Loucy (cell line): ENCODE data around the gene GAPVD1.
A peak's percentile ranks its signal among the peaks of the same experiment; 100 is the strongest.
"Not testable (repeated sequence)": the region's sequence is repeated elsewhere in the genome, so short reads cannot be mapped to it uniquely, and the experiment has no call there.

Source experiments
- H2AFZ ChIP-seq: fragments of 200-600 bp; sonication (generic); 2 replicates; pipeline ENCODE4 v1.6.0; 2016; ENCODE audit warnings: antibody characterized with exemption, mild to moderate bottlenecking, low read length, moderate library complexity
- H3F3A ChIP-seq: fragments of 200-600 bp; 2 replicates; pipeline ENCODE4 v1.6.0; 2016; ENCODE audit warnings: antibody characterized with exemption, low read depth, mild to moderate bottlenecking
- H3K27me3 ChIP-seq: fragments of 200-600 bp; sonication (generic); 2 replicates; pipeline ENCODE4 v1.6.1; 2014; ENCODE audit warnings: low read length, mild to moderate bottlenecking; ENCODE audit not compliant: insufficient read depth, poor library complexity, severe bottlenecking
- H3K36me3 ChIP-seq: fragments of 200-600 bp; sonication (generic); 2 replicates; pipeline ENCODE4 v1.6.1; 2016; ENCODE audit warnings: low read length; ENCODE audit not compliant: insufficient read depth
- H3K4me1 ChIP-seq: fragments of 200-600 bp; sonication (generic); 2 replicates; pipeline ENCODE4 v1.5.1; 2014; ENCODE audit warnings: low read length, mild to moderate bottlenecking; ENCODE audit not compliant: insufficient read depth, poor library complexity, severe bottlenecking
- H3K4me2 ChIP-seq: fragments of 200-600 bp; sonication (generic); 2 replicates; pipeline ENCODE4 v1.6.0; 2014; ENCODE audit warnings: antibody characterized with exemption, low read length, low read depth, mild to moderate bottlenecking; ENCODE audit not compliant: poor library complexity, severe bottlenecking
- H3K4me3 ChIP-seq: fragments of 200-600 bp; sonication (generic); 2 replicates; pipeline ENCODE4 v1.5.1; 2014; ENCODE audit warnings: low read length, mild to moderate bottlenecking, mixed read lengths; ENCODE audit not compliant: poor library complexity, severe bottlenecking
- H3K79me2 ChIP-seq: fragments of 200-600 bp; sonication (generic); 2 replicates; pipeline ENCODE4 v1.6.1; 2014; ENCODE audit warnings: low read length; ENCODE audit not compliant: insufficient read depth
- H3K9ac ChIP-seq: fragments of 200-600 bp; sonication (generic); 2 replicates; pipeline ENCODE4 v1.6.0; 2014; ENCODE audit warnings: mild to moderate bottlenecking, low read depth, low read length, moderate library complexity; ENCODE audit not compliant: poor library complexity, severe bottlenecking
- H3K9me2 ChIP-seq: fragments of 200-600 bp; sonication (generic); replicated peaks from 2 replicates; pipeline ENCODE4 v1.6.1; 2016; ENCODE audit warnings: low read depth, low read length, mixed read lengths
- H3K9me3 ChIP-seq: fragments of 200-600 bp; sonication (generic); 2 replicates; pipeline ENCODE4 v1.6.1; 2014; ENCODE audit warnings: mild to moderate bottlenecking, antibody characterized with exemption, low read length, low read depth; ENCODE audit not compliant: insufficient read depth
- H4K20me1 ChIP-seq: fragments of 200-600 bp; sonication (generic); 2 replicates; pipeline ENCODE4 v1.6.0; 2014; ENCODE audit warnings: antibody characterized with exemption, low read length, mild to moderate bottlenecking; ENCODE audit not compliant: insufficient read depth, poor library complexity, severe bottlenecking
- CTCF ChIP-seq: fragments of 200-600 bp; sonication (generic); conservative IDR thresholded peaks from 2 replicates; pipeline ENCODE4 v1.5.1; 2014; ENCODE audit warnings: mild to moderate bottlenecking, antibody characterized with exemption, low read length
- EZH2phosphoT487 ChIP-seq: fragments of 200-600 bp; IDR thresholded peaks from 2 replicates; pipeline ENCODE4 v1.6.1; 2018; ENCODE audit warnings: antibody characterized with exemption, mild to moderate bottlenecking, moderate library complexity, borderline replicate concordance

Gene GAPVD1

GRCh38 chr9:125261501-125262293 is at the start of gene GAPVD1:
GAPVD1 (plus strand) TSS chr9:125261826; CDS start chr9:125298922, 37,096 bp downstream.
- Histone ChIP-seq H3K27me3 (no peaks in the 10 kb centered on the region), H3K9me3 (no peaks in the 10 kb centered on the region), H3K36me3 (no peaks in the 10 kb centered on the region), H3K4me1 (peaks cover 26% of the 10 kb centered on the region), H3F3A (0 out of 2 replicates have a peak, but pooled peaks cover 3% of the 10 kb centered on the region), H3K9ac (peak within 1 kb of the TSS; percentile 93), H3K9me2 (no peaks in the 10 kb centered on the region), H3K4me2 (peak within 1 kb of the TSS; percentile 78), H3K79me2 (peaks cover 47% of the 10 kb centered on the region), H3K4me3 (peak within 1 kb of the TSS; percentile 96), H4K20me1 (peaks cover 25% of the 10 kb centered on the region), H2AFZ (peak within 1 kb of the TSS; percentile 88)
- peak; percentile 43; the same call in 1 of the 2 replicates for TF ChIP-seq CTCF
- no peak for TF ChIP-seq EZH2phosphoT487

- Histone ChIP-seq H2AFZ (no peak overlapping the region), H3K4me1 (no peaks in the 10 kb centered on the region), H3K4me2 (no peak overlapping the region), H3K79me2 (no peaks in the 10 kb centered on the region), H3K27me3 (no peaks in the 10 kb centered on the region), H4K20me1 (no peaks in the 10 kb centered on the region), H3K9me2 (no peaks in the 10 kb centered on the region), H3K4me3 (no peak overlapping the region), H3K36me3 (no peaks in the 10 kb centered on the region), H3K9me3 (no peaks in the 10 kb centered on the region), H3K9ac (no peak overlapping the region), H3F3A (no peaks in the 10 kb centered on the region)
- TF ChIP-seq CTCF (no peak), EZH2phosphoT487 (no peak)
These were observed 47.4 kb upstream of the GAPVD1 start for GRCh38 chr9:125214186-125214585.

GRCh38 chr9:125218621-125219020 is 43.0 kb upstream of the GAPVD1 start:
- Histone ChIP-seq H3K9ac (no peak overlapping the region), H3K9me3 (no peaks in the 10 kb centered on the region), H2AFZ (no peak overlapping the region), H3K4me1 (no peaks in the 10 kb centered on the region), H4K20me1 (no peaks in the 10 kb centered on the region), H3K36me3 (no peaks in the 10 kb centered on the region), H3K79me2 (no peaks in the 10 kb centered on the region), H3K9me2 (no peaks in the 10 kb centered on the region), H3F3A (no peaks in the 10 kb centered on the region), H3K27me3 (no peaks in the 10 kb centered on the region), H3K4me2 (no peak overlapping the region), H3K4me3 (no peak overlapping the region)
- TF ChIP-seq EZH2phosphoT487 (no peak), CTCF (no peak)

GRCh38 chr9:125224858-125225257 is 36.8 kb upstream of the GAPVD1 start:
- H3K9me2 ChIP-seq, H3K9me3 ChIP-seq, H3K4me1 ChIP-seq, H3K9ac ChIP-seq, H3K4me2 ChIP-seq, H3F3A ChIP-seq, H3K36me3 ChIP-seq, H3K4me3 ChIP-seq, H4K20me1 ChIP-seq, H3K79me2 ChIP-seq, H3K27me3 ChIP-seq, H2AFZ ChIP-seq: not testable (repeated sequence)
